Measurements from ENCODE around the gene OR12D2. TPM values are rescaled to one million over a fixed set of nuclear protein-coding genes. Genes with fewer than 3 reads are reported as not detected.

OR12D2 gene
- total RNA-seq, 2 experiments from 2014 or later: not detected

- DNase-seq (no peak), ATAC-seq (no peak)
- no peak within 1 kb of the TSS for H3K27ac Mint-ChIP-seq
- ChIA-PET CTCF (no interaction called here), POLR2A (no interaction called here)
- no peak within 1 kb of the TSS for H3K4me3 Mint-ChIP-seq
- TF ChIP-seq CTCF (IDR thresholded peaks at IDR 0.05): no peak
- peaks cover 8% of the 10 kb centered on the region for H3K9me3 Mint-ChIP-seq
- H3K27me3 Mint-ChIP-seq: peaks cover 39% of the 10 kb centered on the region
- no peaks in the 10 kb centered on the region for H3K4me1 Mint-ChIP-seq (ENCODE audit: low read depth)
- intact Hi-C loops (cut with micrococcal nuclease): no loop called here
- H3K36me3 Mint-ChIP-seq (ENCODE audit: low read depth): no peaks in the 10 kb centered on the region
These were observed 19.2 kb downstream of the OR12D2 start, which contains the start of gene OR12D1 for GRCh38 chr6:29414588-29414987. TSS of gene OR12D1 (plus strand) at chr6:29414928.

- intact Hi-C loops (cut with micrococcal nuclease): no loop called here
- DNase-seq (no peak), ATAC-seq (no peak)
- Mint-ChIP-seq H3K27me3 (peaks cover 20% of the 10 kb centered on the region), H3K9me3 (no peaks in the 10 kb centered on the region), H3K4me3 (no peak overlapping the region), H3K4me1 (ENCODE audit: low read depth) (no peaks in the 10 kb centered on the region), H3K27ac (no peak overlapping the region), H3K36me3 (ENCODE audit: low read depth) (no peaks in the 10 kb centered on the region)
- no peak for TF ChIP-seq CTCF (IDR thresholded peaks at IDR 0.05)
- ChIA-PET CTCF (no interaction called here), POLR2A (interaction anchor here (0.9 kb wide), 1 partner anchor 25 kb away, joined by 3 read pairs; no protein-coding TSS in a partner anchor)
These were observed 24.1 kb downstream of the OR12D2 start for GRCh38 chr6:29419516-29419915.

GRCh38 chr6:29424168-29424567 lies 28.7 kb downstream of the OR12D2 start:
- H3K9me3 Mint-ChIP-seq: no peaks in the 10 kb centered on the region
- POLR2A ChIA-PET: no interaction called here
- CTCF ChIA-PET: no interaction called here
- intact Hi-C loops (cut with micrococcal nuclease): no loop called here
- no peaks in the 10 kb centered on the region for H3K36me3 Mint-ChIP-seq (ENCODE audit: low read depth)
- peaks cover 31% of the 10 kb centered on the region for H3K27me3 Mint-ChIP-seq
- ATAC-seq (no peak), DNase-seq (no peak)
- H3K4me1 Mint-ChIP-seq (ENCODE audit: low read depth): no peaks in the 10 kb centered on the region
- H3K27ac Mint-ChIP-seq: no peak overlapping the region
- no peak for TF ChIP-seq CTCF (IDR thresholded peaks at IDR 0.05)
- no peak overlapping the region for H3K4me3 Mint-ChIP-seq

GRCh38 chr6:29424575-29424974 lies 29.1 kb downstream of the OR12D2 start:
- ChIA-PET CTCF (no interaction called here), POLR2A (no interaction called here)
- ATAC-seq (peak; percentile 58), DNase-seq (peak; percentile 9)
- Mint-ChIP-seq H3K9me3 (no peaks in the 10 kb centered on the region), H3K36me3 (ENCODE audit: low read depth) (no peaks in the 10 kb centered on the region), H3K4me1 (ENCODE audit: low read depth) (no peaks in the 10 kb centered on the region), H3K4me3 (no peak overlapping the region), H3K27me3 (peaks cover 31% of the 10 kb centered on the region), H3K27ac (no peak overlapping the region)
- intact Hi-C loops (cut with micrococcal nuclease): no loop called here
- no peak for TF ChIP-seq CTCF (IDR thresholded peaks at IDR 0.05)

GRCh38 chr6:29425075-29425474 lies 29.6 kb downstream of the OR12D2 start:
- ChIA-PET POLR2A (no interaction called here), CTCF (no interaction called here)
- H3K27ac Mint-ChIP-seq: no peak overlapping the region
- DNase-seq (no peak), ATAC-seq (no peak)
- no peak overlapping the region for H3K4me3 Mint-ChIP-seq
- no peaks in the 10 kb centered on the region for H3K4me1 Mint-ChIP-seq (ENCODE audit: low read depth)
- H3K36me3 Mint-ChIP-seq (ENCODE audit: low read depth): no peaks in the 10 kb centered on the region
- peaks cover 31% of the 10 kb centered on the region for H3K27me3 Mint-ChIP-seq
- no peak for TF ChIP-seq CTCF (IDR thresholded peaks at IDR 0.05)
- intact Hi-C loops (cut with micrococcal nuclease): no loop called here
- H3K9me3 Mint-ChIP-seq: no peaks in the 10 kb centered on the region
